NB4 (cell line): ENCODE data around the gene DNALI1.
A peak's percentile ranks its signal among the peaks of the same experiment; 100 is the strongest.

Experiments
- DNase-seq: peaks from one replicate; pipeline ENCODE4 v3.0.0; 2010; ENCODE audit warnings: low read depth
- H3K4me3 ChIP-seq: one replicate; pipeline ENCODE4 v1.5.1; 2011; ENCODE audit warnings: mild to moderate bottlenecking, low read depth, low read length, moderate library complexity
- MYC ChIP-seq: IDR thresholded peaks from 2 replicates; pipeline ENCODE4 v1.6.1; 2011; ENCODE audit warnings: low read depth, low read length
- POLR2A ChIP-seq: IDR thresholded peaks from 2 replicates; pipeline ENCODE4 v1.6.1; 2011; ENCODE audit warnings: mild to moderate bottlenecking; ENCODE audit not compliant: insufficient read length; ENCODE audit errors: extremely low read depth
- TF ChIP-seq, protein P1 (sequence below): IDR thresholded peaks from 2 replicates; pipeline ENCODE4 v1.6.1; 2011; ENCODE audit warnings: low read depth, low read length
- TF ChIP-seq, protein P2 (sequence below): IDR thresholded peaks from one replicate; pipeline ENCODE4 v1.5.1; 2012; ENCODE audit warnings: low read depth, low read length

DNALI1 gene

DNA sequence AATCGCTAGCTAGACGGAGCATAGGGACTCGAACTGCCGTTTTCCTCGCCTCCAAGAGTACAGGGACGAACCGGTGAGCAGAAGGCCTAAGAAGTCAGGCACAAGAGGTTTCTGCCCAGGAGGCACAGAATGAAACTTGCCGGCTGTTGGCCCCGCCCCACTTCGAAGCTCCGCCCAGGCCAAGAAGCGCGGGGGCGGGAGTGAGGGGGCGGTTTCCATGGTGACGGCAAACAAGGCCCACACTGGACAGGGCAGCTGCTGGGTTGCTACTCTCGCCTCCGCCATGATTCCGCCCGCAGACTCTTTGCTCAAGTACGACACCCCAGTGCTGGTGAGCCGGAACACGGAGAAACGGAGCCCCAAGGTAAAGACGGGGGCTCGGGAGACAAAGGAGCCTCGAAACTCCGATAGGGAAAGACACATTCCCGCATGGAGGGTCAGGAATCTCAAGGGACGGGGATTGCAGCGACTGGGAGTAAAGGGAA, at the start of gene DNALI1:
Gene DNALI1, plus strand, starts transcription at position 229 of the 485 bp plus-strand sequence. Its CDS starts 55 bp downstream, at position 284.
- TF ChIP-seq MYC (no peak), POLR2A (no peak)
- TF ChIP-seq, protein P1, sequence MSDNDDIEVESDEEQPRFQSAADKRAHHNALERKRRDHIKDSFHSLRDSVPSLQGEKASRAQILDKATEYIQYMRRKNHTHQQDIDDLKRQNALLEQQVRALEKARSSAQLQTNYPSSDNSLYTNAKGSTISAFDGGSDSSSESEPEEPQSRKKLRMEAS = no peak
- TF ChIP-seq, protein P2, sequence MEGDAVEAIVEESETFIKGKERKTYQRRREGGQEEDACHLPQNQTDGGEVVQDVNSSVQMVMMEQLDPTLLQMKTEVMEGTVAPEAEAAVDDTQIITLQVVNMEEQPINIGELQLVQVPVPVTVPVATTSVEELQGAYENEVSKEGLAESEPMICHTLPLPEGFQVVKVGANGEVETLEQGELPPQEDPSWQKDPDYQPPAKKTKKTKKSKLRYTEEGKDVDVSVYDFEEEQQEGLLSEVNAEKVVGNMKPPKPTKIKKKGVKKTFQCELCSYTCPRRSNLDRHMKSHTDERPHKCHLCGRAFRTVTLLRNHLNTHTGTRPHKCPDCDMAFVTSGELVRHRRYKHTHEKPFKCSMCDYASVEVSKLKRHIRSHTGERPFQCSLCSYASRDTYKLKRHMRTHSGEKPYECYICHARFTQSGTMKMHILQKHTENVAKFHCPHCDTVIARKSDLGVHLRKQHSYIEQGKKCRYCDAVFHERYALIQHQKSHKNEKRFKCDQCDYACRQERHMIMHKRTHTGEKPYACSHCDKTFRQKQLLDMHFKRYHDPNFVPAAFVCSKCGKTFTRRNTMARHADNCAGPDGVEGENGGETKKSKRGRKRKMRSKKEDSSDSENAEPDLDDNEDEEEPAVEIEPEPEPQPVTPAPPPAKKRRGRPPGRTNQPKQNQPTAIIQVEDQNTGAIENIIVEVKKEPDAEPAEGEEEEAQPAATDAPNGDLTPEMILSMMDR = no peak
- H3K4me3 ChIP-seq = no peak within 1 kb of the TSS
- peak; percentile 25 for DNase-seq

DNA sequence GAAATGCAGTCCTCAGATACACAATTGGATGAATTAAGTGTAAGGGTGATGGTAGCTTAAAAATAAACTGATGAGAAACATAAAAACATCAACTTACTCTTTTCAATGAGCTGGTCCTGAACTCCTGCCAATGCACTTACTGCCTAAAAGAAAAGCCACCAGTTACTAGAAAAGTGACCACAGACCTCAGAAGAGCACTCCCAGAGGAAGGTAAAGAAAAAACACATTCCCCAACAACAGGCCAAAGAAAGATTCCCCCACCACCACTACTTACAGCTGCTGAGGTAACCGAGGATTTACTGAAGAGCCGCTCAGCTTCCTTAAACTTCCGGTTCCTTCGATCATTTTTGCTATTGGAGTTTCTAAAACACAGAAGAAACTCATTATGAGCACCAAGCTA, 47.6 kb upstream of the DNALI1 start:
- TF ChIP-seq, protein P2 = no peak
- TF ChIP-seq MYC = no peak
- TF ChIP-seq POLR2A = no peak
- TF ChIP-seq, protein P1 = no peak
- peak; percentile 47 for DNase-seq
- H3K4me3 ChIP-seq = no peak overlapping the region

DNA sequence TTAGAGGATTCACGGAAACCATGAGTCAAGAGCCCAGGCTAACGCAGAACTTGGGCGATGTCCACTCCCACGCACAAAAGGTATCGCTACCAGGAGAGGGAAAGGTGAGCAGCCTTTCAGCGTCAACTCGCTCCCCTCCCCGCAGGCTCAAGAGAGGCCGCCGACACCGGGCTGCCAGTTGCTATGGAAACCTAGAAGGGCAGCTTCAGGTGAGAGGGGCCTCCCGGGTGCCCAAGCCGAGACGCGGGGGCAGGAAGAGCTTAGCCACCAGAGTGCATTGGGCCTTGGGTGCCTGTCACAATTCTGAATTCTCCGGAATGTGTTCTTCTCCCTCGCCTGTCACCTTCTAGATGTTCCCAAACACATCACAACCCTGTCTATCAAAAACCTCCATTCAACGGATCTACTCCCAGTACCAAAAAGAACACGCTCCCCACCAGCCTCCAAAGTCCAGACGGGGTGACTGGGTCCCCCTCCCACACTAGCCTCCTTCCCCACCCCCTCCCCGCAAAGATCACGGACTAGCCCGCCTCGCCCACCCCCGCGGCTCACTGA, 42.9 kb upstream of the DNALI1 start:
- TF ChIP-seq POLR2A = no peak
- TF ChIP-seq, protein P1 = no peak
- TF ChIP-seq MYC = no peak
- TF ChIP-seq, protein P2 = no peak
- H3K4me3 ChIP-seq = peak overlapping the region; percentile 85
- peak; percentile 42 for DNase-seq

DNA sequence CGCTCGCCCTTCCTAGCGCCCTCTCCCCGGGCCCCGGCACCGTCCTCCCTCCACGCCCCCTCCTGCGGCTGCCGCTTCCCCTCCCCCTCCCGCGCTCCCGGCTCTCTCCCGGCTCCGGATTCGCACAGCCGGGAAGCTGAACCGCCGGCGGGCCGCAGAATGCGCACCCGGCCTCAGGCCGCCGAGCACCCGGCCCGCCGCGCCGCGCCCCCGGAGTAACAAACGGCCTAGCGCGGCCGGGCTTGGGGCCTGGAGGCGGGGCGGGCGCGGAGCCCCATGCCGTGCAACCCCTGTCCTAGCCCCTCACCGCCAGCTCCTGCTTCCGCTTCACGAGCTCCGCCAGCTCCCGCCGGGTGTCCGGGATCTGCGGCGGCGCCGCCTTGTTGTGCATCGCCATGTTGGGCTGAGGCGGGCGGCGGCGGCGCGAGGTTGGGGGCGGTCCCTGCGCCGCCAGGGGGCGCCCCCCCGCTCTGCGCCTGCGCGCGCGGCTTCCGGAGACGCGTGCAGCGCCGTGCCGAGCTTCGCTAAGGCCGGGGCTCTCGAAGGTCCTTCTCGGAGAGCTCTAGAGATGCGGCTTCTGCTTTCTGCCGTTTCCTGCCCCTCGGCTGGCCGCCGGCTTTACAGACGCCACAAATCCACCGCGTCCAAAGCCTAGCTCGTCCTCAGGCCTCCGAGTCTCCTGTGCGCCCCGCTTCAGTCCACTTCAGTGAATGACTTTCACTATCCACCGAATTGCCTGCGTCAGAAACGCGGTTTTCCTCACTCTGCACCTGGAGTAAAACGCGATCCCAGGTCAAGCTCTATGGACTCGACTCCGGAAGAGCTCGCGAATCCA, 42.2 kb upstream of the DNALI1 start, which contains the start of gene MEAF6:
Gene MEAF6, minus strand, starts transcription at position 417 of the 835 bp plus-strand sequence. Its CDS starts 20 bp downstream, at position 397.
- H3K4me3 ChIP-seq = peak within 1 kb of the TSS; percentile 85
- TF ChIP-seq, protein P1 = peak; percentile 58
- TF ChIP-seq MYC = peak; percentile 69; the same call in 1 of the 2 replicates
- peak; percentile 81 for TF ChIP-seq POLR2A
- TF ChIP-seq, protein P2 = peak; percentile 4
- peak; percentile 90 for DNase-seq

DNA sequence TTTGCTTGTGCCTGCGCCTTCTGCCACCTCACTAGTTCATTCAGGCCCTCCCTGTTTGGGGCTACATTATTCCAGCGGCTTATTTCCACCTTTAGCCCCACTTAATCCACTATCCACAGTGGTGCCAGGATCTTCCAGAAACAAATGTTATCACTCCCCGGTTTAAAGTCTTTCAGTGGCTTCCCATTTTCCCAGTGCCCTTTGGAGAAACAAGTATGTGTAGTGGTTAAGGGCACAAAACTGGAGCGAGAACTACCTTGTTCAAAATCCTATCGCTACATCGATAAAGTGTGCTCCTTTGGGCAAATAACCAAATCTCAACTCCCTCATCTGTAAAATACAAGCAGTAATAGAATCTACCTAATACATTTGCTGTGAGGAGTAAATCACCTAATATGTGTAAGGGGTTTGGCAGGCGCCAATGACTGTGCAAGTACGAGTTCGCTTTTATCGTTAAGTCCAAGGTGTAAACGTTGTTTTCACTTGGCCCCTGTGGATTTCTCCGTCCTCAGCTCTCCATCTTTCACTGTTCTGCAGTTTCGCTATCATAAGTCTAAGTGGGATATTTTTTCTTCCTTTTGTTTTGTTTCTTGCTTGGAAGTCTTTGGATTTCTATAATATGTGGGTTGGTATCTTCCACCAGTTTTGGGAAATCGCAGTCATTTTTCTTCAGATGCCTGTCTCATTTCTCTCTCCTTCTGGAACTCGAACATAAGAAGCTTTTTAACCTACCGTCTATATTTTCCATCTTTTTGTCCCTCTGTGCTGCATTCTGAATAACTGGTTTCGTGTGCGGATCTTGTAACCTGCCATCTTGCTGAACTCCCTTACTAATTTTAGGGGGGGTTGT, 41.3 kb upstream of the DNALI1 start:
- DNase-seq = no peak
- peak overlapping the region; percentile 61 for H3K4me3 ChIP-seq
- TF ChIP-seq, protein P1 = no peak
- TF ChIP-seq, protein P2 = no peak
- TF ChIP-seq POLR2A (no peak), MYC (no peak)
